NCI-H524 treated with DMSO at 0.1 percent for 48 hours (cell line): ENCODE results near the gene JPH3.

Experiments
- DNase-seq: peaks from one replicate; lab custom pipeline; 2025; lab: John Stamatoyannopoulos, UW

Gene JPH3

DNA sequence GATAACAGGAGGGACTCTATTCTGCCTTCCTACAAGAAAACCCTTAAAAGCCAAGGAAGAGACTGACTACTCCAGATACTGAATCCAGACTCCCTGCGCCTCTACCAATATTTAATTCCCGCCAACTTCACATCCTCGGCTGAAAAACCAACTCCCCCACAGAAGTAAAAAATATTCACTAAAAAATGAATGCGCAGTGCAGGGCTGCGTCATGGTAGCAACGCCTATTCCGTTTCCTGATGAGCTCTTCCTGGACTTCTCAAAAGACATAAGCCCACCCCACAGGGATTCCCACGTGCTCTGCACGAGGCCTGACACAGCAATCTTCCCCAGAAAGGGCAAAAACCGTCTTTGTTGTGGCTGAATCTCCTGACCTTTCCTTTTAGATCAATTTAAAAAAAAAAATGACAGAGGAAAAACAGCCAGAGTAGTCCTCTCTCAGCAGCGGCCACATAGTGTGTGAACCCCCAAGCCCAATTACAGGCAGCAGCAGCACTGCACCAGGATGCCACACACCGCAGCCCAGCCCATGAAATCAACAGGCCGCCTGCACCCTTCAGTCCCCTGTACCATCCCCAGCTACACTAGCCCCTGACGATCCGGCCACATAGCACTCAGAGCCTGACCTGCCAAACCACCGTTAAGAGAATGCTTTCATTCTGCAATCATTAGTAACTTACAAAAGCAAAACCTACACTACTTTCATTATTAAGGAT, 139.6 kb downstream of the JPH3 start:
- no peak for DNase-seq

GRCh38 chr16:87742781-87743490, 140.6 kb downstream of the JPH3 start:
- DNase-seq = no peak

DNA sequence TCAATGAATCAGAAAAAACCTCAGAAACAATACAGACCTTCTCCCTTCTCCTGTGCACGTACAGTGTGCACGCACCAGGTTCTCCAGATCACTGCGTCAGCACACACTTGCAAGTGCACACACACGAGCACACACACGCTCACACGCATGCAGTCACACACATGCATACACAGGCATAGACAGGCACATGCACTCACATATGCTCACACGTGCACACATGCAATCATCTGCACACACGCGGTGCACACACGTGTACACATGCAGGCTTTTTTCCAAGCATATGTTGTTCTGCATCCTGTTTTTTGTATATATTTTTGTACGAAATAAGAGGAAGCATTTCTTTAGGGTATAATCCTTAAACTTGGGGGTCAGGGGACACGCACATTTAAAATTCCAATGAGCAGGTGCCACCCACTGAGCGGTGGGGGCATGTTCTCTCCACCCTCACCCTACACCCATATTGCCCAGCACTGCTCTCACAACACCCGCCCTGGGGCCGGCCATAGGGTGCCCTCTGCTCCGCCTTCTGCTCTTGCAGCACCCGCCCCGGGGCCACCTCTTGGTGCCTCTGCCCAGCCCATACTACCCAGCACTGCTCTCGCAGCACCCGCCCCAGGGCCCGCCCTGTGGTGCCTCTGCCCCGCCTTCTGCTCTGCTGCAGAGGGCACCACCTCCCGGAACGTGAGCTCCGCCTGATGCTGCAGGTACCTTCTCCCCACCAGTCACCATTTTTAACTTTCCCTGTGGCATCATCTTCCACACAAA, 142.6 kb downstream of the JPH3 start:
- no peak for DNase-seq

- DNase-seq = no peak
These were observed 143.9 kb downstream of the JPH3 start for GRCh38 chr16:87746178-87746577.
